Testis (tissue), 2 donors: ENCODE measurements around the gene SPATA32.

Experiments used
- CTCF ChIP-seq, 3 experiments: fragments of 450-650 bp in 2 of 3; fragments of 200-600 bp in 1 of 3; sonication (generic) in 1 of 3; IDR thresholded peaks; one replicate each; pipeline ENCODE4 v1.5.1; 2016 to 2019; ENCODE audit warnings: antibody characterized with exemption in 3 of 3, mild to moderate bottlenecking in 2 of 3, moderate library complexity in 1 of 3
- POLR2A ChIP-seq: fragments of 450-650 bp; IDR thresholded peaks from one replicate; pipeline ENCODE4 v1.6.1; 2017; ENCODE audit warnings: antibody characterized with exemption, mild to moderate bottlenecking, moderate library complexity

GRCh38 chr17:45227101-45227925 is 34.6 kb downstream of the SPATA32 start:
- TF ChIP-seq CTCF (IDR thresholded peaks at IDR 0.05) (no peak), POLR2A (no peak)
